ENCODE measurements around the gene NAT14. TPM values are rescaled to one million over a fixed set of nuclear protein-coding genes. Genes with fewer than 3 reads are reported as not detected.
"Not testable (repeated sequence)": the region's sequence is repeated elsewhere in the genome, so short reads cannot be mapped to it uniquely, and the experiment has no call there.

Gene NAT14
- polyA plus RNA-seq, 1 donor from 2014 or later = 129 TPM

GRCh38 chr19:55447421-55448174 lies 37.4 kb upstream of the NAT14 start:
- no peak overlapping the region for H2AFZ ChIP-seq (ENCODE audit: low read depth, low read length)
- no peaks in the 10 kb centered on the region for H3F3A ChIP-seq (ENCODE audit: insufficient read depth, low read length, poor library complexity, severe bottlenecking)
- H3K9me3 ChIP-seq (ENCODE audit: low read length) = no peaks in the 10 kb centered on the region
- H4K20me1 ChIP-seq (ENCODE audit: insufficient read depth) = no peaks in the 10 kb centered on the region
- H3K79me2 ChIP-seq (replicated peaks; ENCODE audit: insufficient read depth, low read length) = no peaks in the 10 kb centered on the region
- no peak overlapping the region for H3K27ac ChIP-seq (ENCODE audit: low read length)
- no peak overlapping the region for H3K4me2 ChIP-seq (ENCODE audit: low read length)
- TF ChIP-seq EP300 (conservative IDR thresholded peaks at IDR 0.05; ENCODE audit: poor library complexity, severe bottlenecking) (no peak), MXI1 (conservative IDR thresholded peaks at IDR 0.05; ENCODE audit: poor library complexity, severe bottlenecking) (no peak), POLR2AphosphoS5 (IDR thresholded peaks at IDR 0.05) (no peak), RAD21 (conservative IDR thresholded peaks at IDR 0.05) (no peak), EZH2 (IDR thresholded peaks at IDR 0.05; ENCODE audit: borderline replicate concordance, insufficient read depth, low read length, poor library complexity, severe bottlenecking) (no peak), CTCF (IDR thresholded peaks at IDR 0.05; ENCODE audit: poor library complexity, severe bottlenecking) (no peak), SMC3 (conservative IDR thresholded peaks at IDR 0.05; ENCODE audit: poor library complexity) (no peak), TAF1 (IDR thresholded peaks at IDR 0.05; ENCODE audit: low read depth) (no peak)
- TF ChIP-seq, protein P1, sequence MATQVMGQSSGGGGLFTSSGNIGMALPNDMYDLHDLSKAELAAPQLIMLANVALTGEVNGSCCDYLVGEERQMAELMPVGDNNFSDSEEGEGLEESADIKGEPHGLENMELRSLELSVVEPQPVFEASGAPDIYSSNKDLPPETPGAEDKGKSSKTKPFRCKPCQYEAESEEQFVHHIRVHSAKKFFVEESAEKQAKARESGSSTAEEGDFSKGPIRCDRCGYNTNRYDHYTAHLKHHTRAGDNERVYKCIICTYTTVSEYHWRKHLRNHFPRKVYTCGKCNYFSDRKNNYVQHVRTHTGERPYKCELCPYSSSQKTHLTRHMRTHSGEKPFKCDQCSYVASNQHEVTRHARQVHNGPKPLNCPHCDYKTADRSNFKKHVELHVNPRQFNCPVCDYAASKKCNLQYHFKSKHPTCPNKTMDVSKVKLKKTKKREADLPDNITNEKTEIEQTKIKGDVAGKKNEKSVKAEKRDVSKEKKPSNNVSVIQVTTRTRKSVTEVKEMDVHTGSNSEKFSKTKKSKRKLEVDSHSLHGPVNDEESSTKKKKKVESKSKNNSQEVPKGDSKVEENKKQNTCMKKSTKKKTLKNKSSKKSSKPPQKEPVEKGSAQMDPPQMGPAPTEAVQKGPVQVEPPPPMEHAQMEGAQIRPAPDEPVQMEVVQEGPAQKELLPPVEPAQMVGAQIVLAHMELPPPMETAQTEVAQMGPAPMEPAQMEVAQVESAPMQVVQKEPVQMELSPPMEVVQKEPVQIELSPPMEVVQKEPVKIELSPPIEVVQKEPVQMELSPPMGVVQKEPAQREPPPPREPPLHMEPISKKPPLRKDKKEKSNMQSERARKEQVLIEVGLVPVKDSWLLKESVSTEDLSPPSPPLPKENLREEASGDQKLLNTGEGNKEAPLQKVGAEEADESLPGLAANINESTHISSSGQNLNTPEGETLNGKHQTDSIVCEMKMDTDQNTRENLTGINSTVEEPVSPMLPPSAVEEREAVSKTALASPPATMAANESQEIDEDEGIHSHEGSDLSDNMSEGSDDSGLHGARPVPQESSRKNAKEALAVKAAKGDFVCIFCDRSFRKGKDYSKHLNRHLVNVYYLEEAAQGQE (IDR thresholded peaks at IDR 0.05; ENCODE audit: borderline replicate concordance) = no peak
- H3K36me3 ChIP-seq (ENCODE audit: insufficient read depth, low read length) = no peaks in the 10 kb centered on the region
- no peak overlapping the region for H3K9ac ChIP-seq (ENCODE audit: low read length)
- H3K9me2 ChIP-seq (ENCODE audit: insufficient read depth, low read length) = no peaks in the 10 kb centered on the region
- H3K4me3 ChIP-seq (ENCODE audit: low read length) = no peak overlapping the region
- H3K27me3 ChIP-seq (ENCODE audit: insufficient read depth, low read depth, low read length) = peaks cover 32% of the 10 kb centered on the region

DNA sequence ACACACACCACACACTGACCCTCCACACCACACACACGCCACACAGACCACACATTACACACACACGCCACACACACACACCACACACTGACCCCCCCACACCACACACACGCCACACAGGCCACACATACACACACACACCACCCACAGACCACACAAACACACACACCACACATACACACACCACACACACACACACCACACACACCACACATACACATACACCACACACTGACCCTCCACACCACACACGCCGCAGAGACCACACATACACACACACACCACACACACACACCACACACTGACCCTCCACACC lies 36.9 kb upstream of the NAT14 start:
- not testable (repeated sequence) for H3K27ac ChIP-seq (ENCODE audit: low read length); H3K36me3 ChIP-seq (ENCODE audit: insufficient read depth, low read length); H3K9me3 ChIP-seq (ENCODE audit: low read length); H3K9ac ChIP-seq (ENCODE audit: low read length); H3K79me2 ChIP-seq (replicated peaks; ENCODE audit: insufficient read depth, low read length); H2AFZ ChIP-seq (ENCODE audit: low read depth, low read length); H4K20me1 ChIP-seq (ENCODE audit: insufficient read depth); H3K9me2 ChIP-seq (ENCODE audit: insufficient read depth, low read length); H3K4me2 ChIP-seq (ENCODE audit: low read length); H3K4me3 ChIP-seq (ENCODE audit: low read length); H3F3A ChIP-seq (ENCODE audit: insufficient read depth, low read length, poor library complexity, severe bottlenecking)
- H3K27me3 ChIP-seq (ENCODE audit: insufficient read depth, low read depth, low read length) = peaks cover 27% of the 10 kb centered on the region

All from neural cell (in vitro differentiated cells).